Stimulated activated CD8-positive, alpha-beta memory T cell treated with anti-CD3 and anti-CD28 coated beads, Interleukin-7, amount 100 ng/mL, for 48 hours (primary cell): Measurements from ENCODE around the gene PCBP2.
"Not testable (repeated sequence)": the region's sequence is repeated elsewhere in the genome, so short reads cannot be mapped to it uniquely, and the experiment has no call there.

Source experiments
- DNase-seq, 2 donors: peaks; one replicate each; pipeline ENCODE4 v3.0.0-alpha.2; 2020; ENCODE audit warnings: low read depth in 1 of 2; ENCODE audit errors: extremely low read depth in 1 of 2

Gene PCBP2

DNA sequence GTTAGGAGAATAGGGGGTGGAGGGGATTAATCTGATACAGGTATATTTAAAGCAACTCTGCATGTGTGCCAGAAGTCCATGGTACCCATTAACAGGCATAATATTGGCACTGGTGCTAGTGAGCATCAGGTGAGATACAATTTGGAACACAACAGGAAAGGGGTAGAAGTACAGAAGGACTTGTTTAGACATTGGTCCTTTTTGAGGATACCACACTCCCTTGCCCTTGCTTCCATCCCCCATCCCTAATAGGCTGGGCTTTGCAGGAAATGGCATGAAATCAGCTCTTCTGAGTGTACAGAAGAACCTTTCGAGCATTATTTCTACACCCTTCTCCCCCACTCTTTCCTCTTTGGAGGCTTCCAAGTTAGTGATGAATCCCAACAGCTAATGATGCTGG lies 16.4 kb downstream of the PCBP2 start:
- no peak for DNase-seq

GRCh38 chr12:53472056-53472582 lies 20.2 kb downstream of the PCBP2 start:
- DNase-seq, result no peak

GRCh38 chr12:53474077-53474476 lies 22.2 kb downstream of the PCBP2 start:
- no peak for DNase-seq

- DNase-seq, result no peak
Observed at GRCh38 chr12:53474819-53475218, 22.9 kb downstream of the PCBP2 start.

GRCh38 chr12:53476769-53477209 lies 24.9 kb downstream of the PCBP2 start:
- DNase-seq, result no peak

- DNase-seq, result no peak
Observed at GRCh38 chr12:53478865-53479264, 27.0 kb downstream of the PCBP2 start.

GRCh38 chr12:53479331-53479730 lies 27.4 kb downstream of the PCBP2 start:
- no peak for DNase-seq

GRCh38 chr12:53480491-53481442 lies 28.9 kb downstream of the PCBP2 start:
- no peak for DNase-seq

DNA sequence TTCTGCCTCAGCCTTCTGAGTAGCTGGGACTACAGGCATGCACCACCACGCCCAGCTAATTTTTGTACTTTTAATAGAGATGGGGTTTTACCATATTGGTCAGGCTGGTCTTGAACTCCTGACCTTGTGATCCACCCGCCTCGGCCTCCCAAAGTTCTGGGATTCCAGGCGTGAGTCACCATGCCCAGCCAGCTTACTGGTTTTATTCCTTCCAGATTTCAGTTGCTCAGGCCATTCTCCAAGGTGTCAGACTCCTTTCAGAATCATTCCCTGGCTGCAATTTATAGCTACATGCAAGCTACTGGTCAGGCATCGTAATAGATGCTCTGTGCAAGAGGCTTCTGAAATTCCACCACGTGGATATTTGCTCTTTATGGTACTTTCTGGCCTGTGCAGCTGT lies 29.6 kb downstream of the PCBP2 start:
- not testable (repeated sequence) for DNase-seq

GRCh38 chr12:53481939-53482586 lies 30.2 kb downstream of the PCBP2 start:
- no peak for DNase-seq

GRCh38 chr12:53482626-53483168 lies 30.8 kb downstream of the PCBP2 start:
- DNase-seq, result no peak

- DNase-seq, result no peak
Observed at GRCh38 chr12:53483225-53483978, 31.5 kb downstream of the PCBP2 start.

GRCh38 chr12:53483979-53484377 lies 32.1 kb downstream of the PCBP2 start:
- DNase-seq, result no peak

GRCh38 chr12:53484686-53485575 lies 33.0 kb downstream of the PCBP2 start:
- DNase-seq, result no peak

- DNase-seq, result no peak
Observed at GRCh38 chr12:53485955-53486735, 34.2 kb downstream of the PCBP2 start.

- no peak for DNase-seq
Observed at GRCh38 chr12:53486736-53487487, 35.0 kb downstream of the PCBP2 start.

DNA sequence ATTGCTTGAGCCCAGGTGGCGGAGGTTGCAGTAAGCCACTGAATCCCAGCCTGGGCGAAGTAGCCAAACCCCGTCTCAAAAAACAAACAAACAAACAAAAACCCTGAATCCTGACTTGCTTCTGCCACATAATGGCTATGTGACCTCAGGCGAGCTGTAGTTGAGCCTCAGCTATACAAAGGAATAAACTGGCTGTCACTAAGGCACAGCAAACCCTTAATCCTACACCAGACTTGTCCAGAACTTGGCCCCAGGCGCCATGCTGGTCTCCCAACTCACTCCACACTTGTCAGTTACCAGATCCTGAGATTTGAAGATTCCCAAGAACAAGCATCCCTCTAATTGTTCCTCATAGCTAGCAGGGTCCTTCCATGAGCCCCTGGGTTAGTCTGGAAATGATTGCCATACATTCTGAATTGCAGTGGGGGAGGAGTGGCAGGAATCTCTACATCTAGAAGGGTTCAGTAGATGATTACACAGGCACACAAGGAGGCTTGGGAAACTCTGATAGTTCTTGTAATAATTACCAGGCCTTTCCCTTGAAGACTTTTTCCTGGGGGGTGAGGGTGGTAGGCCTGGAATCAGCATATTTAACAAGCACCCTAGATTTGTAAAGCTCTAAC lies 37.5 kb downstream of the PCBP2 start:
- DNase-seq, result no peak

GRCh38 chr12:53492188-53492587 lies 40.3 kb downstream of the PCBP2 start:
- no peak for DNase-seq
